HEK293 (cell line): Measurements from ENCODE around the gene SAG.

Source experiments
- CTCF ChIA-PET: fragments of 350-600 bp; formaldehyde crosslinking; extraction: SDS; loops from one replicate; lab custom pipeline; 2021; ENCODE audit warnings: antibody characterized with exemption; lab: Yijun Ruan, JAX
- POLR2A ChIA-PET: fragments of 300-600 bp; formaldehyde crosslinking; extraction: SDS; loops from one replicate; lab custom pipeline; 2020; ENCODE audit warnings: antibody characterized with exemption, inconsistent platforms; lab: Yijun Ruan, JAX
- H3K27ac ChIP-seq: fragments of 200-500 bp; sonication (Bioruptor generic); 2 replicates; pipeline ENCODE4 v1.5.1; 2014; ENCODE audit warnings: low read depth, low read length, control low read depth, inconsistent platforms; ENCODE audit errors: extremely low read depth
- H3K36me3 ChIP-seq, 2 experiments: fragments of 200-500 bp in 1 of 2; sonication (Bioruptor generic) in 1 of 2; 1 replicate in 1 of 2; 2 replicates in 1 of 2; pipeline ENCODE4 v1.5.1; 2014 to 2017; ENCODE audit warnings: inconsistent platforms in 2 of 2, low read length in 2 of 2; ENCODE audit not compliant: control insufficient read depth in 2 of 2, insufficient read depth in 1 of 2
- H3K4me1 ChIP-seq: fragments of 200-500 bp; sonication (Bioruptor generic); 2 replicates; pipeline ENCODE4 v1.5.1; 2014; ENCODE audit warnings: mild to moderate bottlenecking, low read length, inconsistent platforms; ENCODE audit not compliant: control insufficient read depth, insufficient read depth
- H3K4me3 ChIP-seq: 2 replicates; pipeline ENCODE4 v1.5.1; 2011; ENCODE audit warnings: low read depth, mild to moderate bottlenecking, control low read depth, low read length, moderate library complexity
- H3K9me3 ChIP-seq: fragments of 200-500 bp; sonication (Bioruptor generic); 2 replicates; pipeline ENCODE4 v1.5.1; 2014; ENCODE audit warnings: low read depth, low read length, inconsistent platforms; ENCODE audit not compliant: control insufficient read depth, insufficient read depth
- GLI4 ChIP-seq: fragments of 450-650 bp; formaldehyde crosslinking; IDR thresholded peaks from 2 replicates; pipeline ENCODE4 v1.5.1; 2016; ENCODE audit warnings: missing biosample characterization, missing genetic modification characterization
- GLIS1 ChIP-seq: fragments of 450-650 bp; formaldehyde crosslinking; IDR thresholded peaks from 2 replicates; pipeline ENCODE4 v1.5.1; 2016; ENCODE audit warnings: missing biosample characterization, missing genetic modification characterization
- IKZF3 ChIP-seq: fragments of 450-650 bp; IDR thresholded peaks from 2 replicates; pipeline ENCODE4 v1.5.0; 2018; ENCODE audit warnings: missing biosample characterization, mild to moderate bottlenecking, missing genetic modification characterization, moderate library complexity
- ZBTB17 ChIP-seq: fragments of 450-650 bp; formaldehyde crosslinking; IDR thresholded peaks from 2 replicates; pipeline ENCODE4 v1.5.1; 2016; ENCODE audit warnings: missing biosample characterization, missing genetic modification characterization
- ZNF10 ChIP-seq: fragments of 450-650 bp; formaldehyde crosslinking; IDR thresholded peaks from 2 replicates; pipeline ENCODE4 v1.5.1; 2017; ENCODE audit warnings: missing biosample characterization, missing genetic modification characterization
- ZNF114 ChIP-seq: fragments of 450-650 bp; formaldehyde crosslinking; IDR thresholded peaks from 2 replicates; pipeline ENCODE4 v1.5.0; 2017; ENCODE audit warnings: missing biosample characterization, missing genetic modification characterization
- ZNF140 ChIP-seq: fragments of 450-650 bp; formaldehyde crosslinking; IDR thresholded peaks from 2 replicates; pipeline ENCODE4 v1.5.1; 2016; ENCODE audit warnings: missing biosample characterization, missing genetic modification characterization
- ZNF155 ChIP-seq: fragments of 450-650 bp; formaldehyde crosslinking; IDR thresholded peaks from 2 replicates; pipeline ENCODE4 v1.5.1; 2016; ENCODE audit warnings: missing biosample characterization, missing genetic modification characterization
- ZNF175 ChIP-seq: fragments of 450-650 bp; formaldehyde crosslinking; IDR thresholded peaks from 2 replicates; pipeline ENCODE4 v1.5.1; 2016; ENCODE audit warnings: missing biosample characterization, missing genetic modification characterization
- ZNF184 ChIP-seq: fragments of 450-650 bp; IDR thresholded peaks from 2 replicates; pipeline ENCODE4 v1.5.1; 2018; ENCODE audit warnings: missing biosample characterization, mild to moderate bottlenecking, missing genetic modification characterization
- ZNF19 ChIP-seq: fragments of 450-650 bp; formaldehyde crosslinking; IDR thresholded peaks from 2 replicates; pipeline ENCODE4; 2016; ENCODE audit warnings: missing biosample characterization, missing genetic modification characterization, low read depth
- ZNF350 ChIP-seq: fragments of 450-650 bp; formaldehyde crosslinking; IDR thresholded peaks from 2 replicates; pipeline ENCODE4 v1.5.0; 2017; ENCODE audit warnings: missing biosample characterization, mild to moderate bottlenecking, missing genetic modification characterization
- ZNF366 ChIP-seq: fragments of 450-650 bp; formaldehyde crosslinking; conservative IDR thresholded peaks from 2 replicates; pipeline ENCODE4 v1.5.1; 2016; ENCODE audit warnings: missing biosample characterization, missing genetic modification characterization
- ZNF426 ChIP-seq: fragments of 450-650 bp; formaldehyde crosslinking; IDR thresholded peaks from 2 replicates; pipeline ENCODE4 v1.5.1; 2017; ENCODE audit warnings: missing biosample characterization, missing genetic modification characterization, mild to moderate bottlenecking, inconsistent platforms, moderate library complexity
- ZNF548 ChIP-seq: fragments of 450-650 bp; formaldehyde crosslinking; IDR thresholded peaks from 2 replicates; pipeline ENCODE4 v1.5.1; 2016; ENCODE audit warnings: missing biosample characterization, missing genetic modification characterization
- ZNF558 ChIP-seq: fragments of 450-650 bp; formaldehyde crosslinking; IDR thresholded peaks from 2 replicates; pipeline ENCODE4 v1.5.1; 2016; ENCODE audit warnings: missing biosample characterization, missing genetic modification characterization
- ZNF571 ChIP-seq: fragments of 450-650 bp; formaldehyde crosslinking; IDR thresholded peaks from 2 replicates; pipeline ENCODE4 v1.5.0; 2017; ENCODE audit warnings: missing biosample characterization, missing genetic modification characterization
- ZSCAN16 ChIP-seq: fragments of 450-650 bp; formaldehyde crosslinking; IDR thresholded peaks from 2 replicates; pipeline ENCODE4 v1.5.1; 2016; ENCODE audit warnings: missing biosample characterization, missing genetic modification characterization
- TF ChIP-seq, protein P1 (sequence below): fragments of 450-650 bp; formaldehyde crosslinking; IDR thresholded peaks from 2 replicates; pipeline ENCODE4 v1.5.1; 2017; ENCODE audit warnings: missing biosample characterization, missing genetic modification characterization
- TF ChIP-seq, protein P2 (sequence below): fragments of 450-650 bp; formaldehyde crosslinking; IDR thresholded peaks from 2 replicates; pipeline ENCODE4; 2016; ENCODE audit warnings: missing biosample characterization, missing genetic modification characterization
- TF ChIP-seq, protein P3 (sequence below): fragments of 450-650 bp; formaldehyde crosslinking; IDR thresholded peaks from 2 replicates; pipeline ENCODE4 v1.5.1; 2016; ENCODE audit warnings: missing biosample characterization, missing genetic modification characterization
- TF ChIP-seq, protein P4 (sequence below): fragments of 450-650 bp; formaldehyde crosslinking; IDR thresholded peaks from 2 replicates; pipeline ENCODE4 v1.5.1; 2016; ENCODE audit warnings: missing biosample characterization, missing genetic modification characterization

The SAG gene

DNA sequence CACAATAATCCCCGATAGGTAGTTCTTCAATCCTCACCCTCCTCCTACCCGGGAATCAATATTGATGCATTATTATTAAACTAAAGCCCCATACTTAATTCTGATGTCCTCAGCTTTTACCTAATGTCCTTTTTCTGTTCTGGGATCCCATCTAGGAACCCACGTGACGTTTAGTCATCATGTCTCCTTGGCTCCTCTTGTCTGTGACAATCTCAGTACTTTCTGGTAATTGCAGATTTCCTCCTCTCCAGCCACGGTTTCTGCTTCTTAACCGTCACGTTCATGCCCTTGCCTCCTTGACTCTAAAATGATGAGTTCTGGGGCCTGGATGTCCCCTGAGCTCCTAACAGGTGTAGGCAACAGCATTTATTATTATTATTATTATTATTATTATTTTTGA is 43.8 kb downstream of the SAG start:
- peaks cover 13% of the 10 kb centered on the region; the same call in 1 of the 2 replicates for H3K4me1 ChIP-seq
- POLR2A ChIA-PET = no interaction called here
- no peak overlapping the region for H3K27ac ChIP-seq
- no peaks in the 10 kb centered on the region for H3K36me3 ChIP-seq
- H3K9me3 ChIP-seq = no peaks in the 10 kb centered on the region
- no peak overlapping the region for H3K4me3 ChIP-seq
- no peak for TF ChIP-seq ZNF114
- no peak for TF ChIP-seq ZNF155 (tag by site-specific recombination)
- TF ChIP-seq, protein P1, sequence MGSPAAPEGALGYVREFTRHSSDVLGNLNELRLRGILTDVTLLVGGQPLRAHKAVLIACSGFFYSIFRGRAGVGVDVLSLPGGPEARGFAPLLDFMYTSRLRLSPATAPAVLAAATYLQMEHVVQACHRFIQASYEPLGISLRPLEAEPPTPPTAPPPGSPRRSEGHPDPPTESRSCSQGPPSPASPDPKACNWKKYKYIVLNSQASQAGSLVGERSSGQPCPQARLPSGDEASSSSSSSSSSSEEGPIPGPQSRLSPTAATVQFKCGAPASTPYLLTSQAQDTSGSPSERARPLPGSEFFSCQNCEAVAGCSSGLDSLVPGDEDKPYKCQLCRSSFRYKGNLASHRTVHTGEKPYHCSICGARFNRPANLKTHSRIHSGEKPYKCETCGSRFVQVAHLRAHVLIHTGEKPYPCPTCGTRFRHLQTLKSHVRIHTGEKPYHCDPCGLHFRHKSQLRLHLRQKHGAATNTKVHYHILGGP (tag by site-specific recombination) = no peak
- TF ChIP-seq IKZF3 (tag by site-specific recombination) = no peak
- no peak for TF ChIP-seq ZNF19
- TF ChIP-seq ZNF558 = no peak
- no peak for TF ChIP-seq ZSCAN16 (tag by site-specific recombination)
- TF ChIP-seq, protein P2, sequence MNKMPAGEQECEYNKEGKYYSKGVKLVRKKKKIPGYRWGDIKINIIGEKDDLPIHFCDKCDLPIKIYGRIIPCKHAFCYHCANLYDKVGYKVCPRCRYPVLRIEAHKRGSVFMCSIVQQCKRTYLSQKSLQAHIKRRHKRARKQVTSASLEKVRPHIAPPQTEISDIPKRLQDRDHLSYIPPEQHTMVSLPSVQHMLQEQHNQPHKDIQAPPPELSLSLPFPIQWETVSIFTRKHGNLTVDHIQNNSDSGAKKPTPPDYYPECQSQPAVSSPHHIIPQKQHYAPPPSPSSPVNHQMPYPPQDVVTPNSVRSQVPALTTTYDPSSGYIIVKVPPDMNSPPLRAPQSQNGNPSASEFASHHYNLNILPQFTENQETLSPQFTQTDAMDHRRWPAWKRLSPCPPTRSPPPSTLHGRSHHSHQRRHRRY = no peak
- TF ChIP-seq ZNF10 (tag by site-specific recombination) = no peak
- TF ChIP-seq GLIS1 (tag by site-specific recombination) = no peak
- TF ChIP-seq ZNF140 (tag by site-specific recombination) = no peak
- no peak for TF ChIP-seq ZNF175 (tag by site-specific recombination)
- TF ChIP-seq, protein P3, sequence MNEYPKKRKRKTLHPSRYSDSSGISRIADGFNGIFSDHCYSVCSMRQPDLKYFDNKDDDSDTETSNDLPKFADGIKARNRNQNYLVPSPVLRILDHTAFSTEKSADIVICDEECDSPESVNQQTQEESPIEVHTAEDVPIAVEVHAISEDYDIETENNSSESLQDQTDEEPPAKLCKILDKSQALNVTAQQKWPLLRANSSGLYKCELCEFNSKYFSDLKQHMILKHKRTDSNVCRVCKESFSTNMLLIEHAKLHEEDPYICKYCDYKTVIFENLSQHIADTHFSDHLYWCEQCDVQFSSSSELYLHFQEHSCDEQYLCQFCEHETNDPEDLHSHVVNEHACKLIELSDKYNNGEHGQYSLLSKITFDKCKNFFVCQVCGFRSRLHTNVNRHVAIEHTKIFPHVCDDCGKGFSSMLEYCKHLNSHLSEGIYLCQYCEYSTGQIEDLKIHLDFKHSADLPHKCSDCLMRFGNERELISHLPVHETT (tag by site-specific recombination) = no peak
- TF ChIP-seq, protein P4, sequence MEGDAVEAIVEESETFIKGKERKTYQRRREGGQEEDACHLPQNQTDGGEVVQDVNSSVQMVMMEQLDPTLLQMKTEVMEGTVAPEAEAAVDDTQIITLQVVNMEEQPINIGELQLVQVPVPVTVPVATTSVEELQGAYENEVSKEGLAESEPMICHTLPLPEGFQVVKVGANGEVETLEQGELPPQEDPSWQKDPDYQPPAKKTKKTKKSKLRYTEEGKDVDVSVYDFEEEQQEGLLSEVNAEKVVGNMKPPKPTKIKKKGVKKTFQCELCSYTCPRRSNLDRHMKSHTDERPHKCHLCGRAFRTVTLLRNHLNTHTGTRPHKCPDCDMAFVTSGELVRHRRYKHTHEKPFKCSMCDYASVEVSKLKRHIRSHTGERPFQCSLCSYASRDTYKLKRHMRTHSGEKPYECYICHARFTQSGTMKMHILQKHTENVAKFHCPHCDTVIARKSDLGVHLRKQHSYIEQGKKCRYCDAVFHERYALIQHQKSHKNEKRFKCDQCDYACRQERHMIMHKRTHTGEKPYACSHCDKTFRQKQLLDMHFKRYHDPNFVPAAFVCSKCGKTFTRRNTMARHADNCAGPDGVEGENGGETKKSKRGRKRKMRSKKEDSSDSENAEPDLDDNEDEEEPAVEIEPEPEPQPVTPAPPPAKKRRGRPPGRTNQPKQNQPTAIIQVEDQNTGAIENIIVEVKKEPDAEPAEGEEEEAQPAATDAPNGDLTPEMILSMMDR = no peak
- no peak for TF ChIP-seq ZBTB17 (tag by site-specific recombination)
- no peak for TF ChIP-seq GLI4 (tag by site-specific recombination)
- TF ChIP-seq ZNF184 (tag by site-specific recombination) = no peak
- TF ChIP-seq ZNF350 (tag by site-specific recombination) = no peak
- CTCF ChIA-PET = interaction anchor here (0.5 to 0.8 kb wide), 3 partner anchors 26 to 92 kb away, joined by 3 to 5 read pairs (median 4); no protein-coding TSS in a partner anchor

DNA sequence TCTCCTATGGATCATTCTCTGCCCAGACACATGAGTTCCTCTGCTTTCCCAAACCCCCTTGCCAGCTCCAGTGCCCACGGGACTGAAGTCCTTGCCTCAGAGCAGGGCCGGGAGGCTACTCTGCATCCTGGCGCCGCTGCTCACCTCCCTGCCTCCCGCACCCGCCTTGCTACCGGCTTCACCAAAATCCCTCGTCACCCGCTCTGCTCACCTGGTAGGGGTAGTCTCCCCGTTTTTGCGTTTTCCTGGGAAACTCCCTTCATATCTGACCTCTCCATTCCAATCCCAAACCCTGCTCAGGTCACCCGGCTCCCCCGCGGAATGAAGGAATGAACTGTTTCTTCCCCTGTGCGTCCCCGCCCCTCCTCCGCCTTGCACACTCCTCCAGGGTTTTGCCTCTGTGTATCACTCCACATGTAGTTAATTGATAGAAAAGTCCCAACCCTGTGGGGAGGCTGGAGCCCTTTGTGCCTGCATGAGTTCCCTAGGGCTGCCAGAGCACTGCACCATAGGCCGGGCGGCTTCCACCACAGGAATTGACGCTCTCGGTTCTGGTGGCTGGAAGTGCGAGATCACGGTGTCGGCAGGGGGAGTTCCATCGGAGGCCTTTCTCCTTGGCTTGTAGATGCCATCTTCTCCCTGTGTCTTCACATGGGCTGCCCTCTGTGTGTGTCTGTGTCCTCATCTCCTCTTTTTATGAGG is 44.7 kb downstream of the SAG start:
- Histone ChIP-seq H3K36me3 (peaks cover 0 to 5% of the 10 kb centered on the region in 2 experiments; a peak in 1 of 3 replicates), H3K9me3 (no peaks in the 10 kb centered on the region), H3K4me1 (peaks cover 13% of the 10 kb centered on the region; the same call in 1 of the 2 replicates), H3K4me3 (no peak overlapping the region), H3K27ac (no peak overlapping the region)
- ChIA-PET POLR2A (no interaction called here), CTCF (interaction anchor here (0.7 kb wide), 1 partner anchor 124 kb away, joined by 3 read pairs; no protein-coding TSS in a partner anchor)
- TF ChIP-seq ZNF571 (tag by site-specific recombination) (no peak), ZNF366 (tag by site-specific recombination) (no peak), ZNF426 (tag by site-specific recombination) (no peak), ZNF548 (tag by site-specific recombination) (peak; percentile 96)
